ENCODE data around the gene ARHGEF12. TPM values are rescaled to one million over a fixed set of nuclear protein-coding genes. Genes with fewer than 3 reads are reported as not detected.

The ARHGEF12 gene
- polyA plus RNA-seq, 2 donors, result 15.3 to 17.9 TPM

GRCh38 chr11:120350637-120351036 lies 14.4 kb downstream of the ARHGEF12 start:
- Histone ChIP-seq H3K27ac (ENCODE audit: low read depth in 2 of 2, low read length in 1 of 2) (no peak overlapping the region), H3K27me3 (ENCODE audit: control insufficient read depth in 1 of 2, insufficient read depth in 2 of 2, low read length in 2 of 2) (no peaks in the 10 kb centered on the region), H3K36me3 (ENCODE audit: control insufficient read depth in 2 of 2, insufficient read depth in 2 of 2, low read length in 1 of 2) (no peaks in the 10 kb centered on the region), H3K4me3 (ENCODE audit: low read depth in 1 of 2, low read length in 2 of 2) (no peak overlapping the region), H3K9me3 (ENCODE audit: control insufficient read depth in 2 of 2, insufficient read depth in 1 of 2, low read depth in 1 of 2, low read length in 1 of 2) (no peaks in the 10 kb centered on the region), H3K4me1 (ENCODE audit: control insufficient read depth in 2 of 2, insufficient read depth in 2 of 2, low read length in 1 of 2) (peaks cover 0 to 10% of the 10 kb centered on the region in 2 donors)

- Histone ChIP-seq H3K27me3 (ENCODE audit: control insufficient read depth in 1 of 2, insufficient read depth in 2 of 2, low read length in 2 of 2) (no peaks in the 10 kb centered on the region), H3K4me1 (ENCODE audit: control insufficient read depth in 2 of 2, insufficient read depth in 2 of 2, low read length in 1 of 2) (peaks cover 0 to 6% of the 10 kb centered on the region in 2 donors), H3K27ac (ENCODE audit: low read depth in 2 of 2, low read length in 1 of 2) (no peak overlapping the region), H3K36me3 (ENCODE audit: control insufficient read depth in 2 of 2, insufficient read depth in 2 of 2, low read length in 1 of 2) (no peaks in the 10 kb centered on the region), H3K4me3 (ENCODE audit: low read depth in 1 of 2, low read length in 2 of 2) (no peak overlapping the region), H3K9me3 (ENCODE audit: control insufficient read depth in 2 of 2, insufficient read depth in 1 of 2, low read depth in 1 of 2, low read length in 1 of 2) (no peaks in the 10 kb centered on the region)
- WGBS, 2 donors, result 64 to 84% methylated on average over 6 of the region's 6 CpGs
These were observed 16.2 kb downstream of the ARHGEF12 start for GRCh38 chr11:120352405-120352804.

GRCh38 chr11:120354068-120354467 lies 17.9 kb downstream of the ARHGEF12 start:
- H3K4me1 ChIP-seq (ENCODE audit: control insufficient read depth in 2 of 2, insufficient read depth in 2 of 2, low read length in 1 of 2), result peaks cover 0 to 6% of the 10 kb centered on the region in 2 donors
- H3K4me3 ChIP-seq (ENCODE audit: low read depth in 1 of 2, low read length in 2 of 2), result no peak overlapping the region
- H3K36me3 ChIP-seq (ENCODE audit: control insufficient read depth in 2 of 2, insufficient read depth in 2 of 2, low read length in 1 of 2), result no peaks in the 10 kb centered on the region
- H3K27me3 ChIP-seq (ENCODE audit: control insufficient read depth in 1 of 2, insufficient read depth in 2 of 2, low read length in 2 of 2), result peaks cover 0 to 2% of the 10 kb centered on the region in 2 donors
- 47 to 60% methylated on average over 1 of the region's 1 CpG for WGBS, 2 donors
- no peak overlapping the region for H3K27ac ChIP-seq (ENCODE audit: low read depth in 2 of 2, low read length in 1 of 2)
- no peaks in the 10 kb centered on the region for H3K9me3 ChIP-seq (ENCODE audit: control insufficient read depth in 2 of 2, insufficient read depth in 1 of 2, low read depth in 1 of 2, low read length in 1 of 2)

GRCh38 chr11:120354779-120355178 lies 18.6 kb downstream of the ARHGEF12 start:
- H3K27me3 ChIP-seq (ENCODE audit: control insufficient read depth in 1 of 2, insufficient read depth in 2 of 2, low read length in 2 of 2), result peaks cover 0 to 2% of the 10 kb centered on the region in 2 donors
- H3K4me1 ChIP-seq (ENCODE audit: control insufficient read depth in 2 of 2, insufficient read depth in 2 of 2, low read length in 1 of 2), result peaks cover 0 to 6% of the 10 kb centered on the region in 2 donors
- no peak overlapping the region for H3K4me3 ChIP-seq (ENCODE audit: low read depth in 1 of 2, low read length in 2 of 2)
- 63 to 67% methylated on average over 6 of the region's 6 CpGs for WGBS, 2 donors
- H3K36me3 ChIP-seq (ENCODE audit: control insufficient read depth in 2 of 2, insufficient read depth in 2 of 2, low read length in 1 of 2), result no peaks in the 10 kb centered on the region
- no peak overlapping the region for H3K27ac ChIP-seq (ENCODE audit: low read depth in 2 of 2, low read length in 1 of 2)
- no peaks in the 10 kb centered on the region for H3K9me3 ChIP-seq (ENCODE audit: control insufficient read depth in 2 of 2, insufficient read depth in 1 of 2, low read depth in 1 of 2, low read length in 1 of 2)

- H3K4me3 ChIP-seq (ENCODE audit: low read depth in 1 of 2, low read length in 2 of 2), result no peak overlapping the region
- no peaks in the 10 kb centered on the region for H3K36me3 ChIP-seq (ENCODE audit: control insufficient read depth in 2 of 2, insufficient read depth in 2 of 2, low read length in 1 of 2)
- no peak overlapping the region for H3K27ac ChIP-seq (ENCODE audit: low read depth in 2 of 2, low read length in 1 of 2)
- peaks cover 2 to 6% of the 10 kb centered on the region in 2 donors for H3K4me1 ChIP-seq (ENCODE audit: control insufficient read depth in 2 of 2, insufficient read depth in 2 of 2, low read length in 1 of 2)
- 96% methylated on average over 6 of the region's 6 CpGs for WGBS, 2 donors
- no peaks in the 10 kb centered on the region for H3K9me3 ChIP-seq (ENCODE audit: control insufficient read depth in 2 of 2, insufficient read depth in 1 of 2, low read depth in 1 of 2, low read length in 1 of 2)
- H3K27me3 ChIP-seq (ENCODE audit: control insufficient read depth in 1 of 2, insufficient read depth in 2 of 2, low read length in 2 of 2), result peaks cover 0 to 2% of the 10 kb centered on the region in 2 donors
These were observed 21.4 kb downstream of the ARHGEF12 start for GRCh38 chr11:120357620-120358019.

GRCh38 chr11:120358729-120359128 lies 22.5 kb downstream of the ARHGEF12 start:
- Histone ChIP-seq H3K27ac (ENCODE audit: low read depth in 2 of 2, low read length in 1 of 2) (no peak overlapping the region), H3K9me3 (ENCODE audit: control insufficient read depth in 2 of 2, insufficient read depth in 1 of 2, low read depth in 1 of 2, low read length in 1 of 2) (no peaks in the 10 kb centered on the region), H3K4me3 (ENCODE audit: low read depth in 1 of 2, low read length in 2 of 2) (no peak overlapping the region), H3K27me3 (ENCODE audit: control insufficient read depth in 1 of 2, insufficient read depth in 2 of 2, low read length in 2 of 2) (peaks cover 0 to 2% of the 10 kb centered on the region in 2 donors), H3K4me1 (ENCODE audit: control insufficient read depth in 2 of 2, insufficient read depth in 2 of 2, low read length in 1 of 2) (peaks cover 2 to 4% of the 10 kb centered on the region in 2 donors), H3K36me3 (ENCODE audit: control insufficient read depth in 2 of 2, insufficient read depth in 2 of 2, low read length in 1 of 2) (no peaks in the 10 kb centered on the region)
- WGBS, 2 donors, result 77 to 91% methylated on average over 3 of the region's 3 CpGs

GRCh38 chr11:120363436-120363835 lies 27.2 kb downstream of the ARHGEF12 start:
- H3K4me1 ChIP-seq (ENCODE audit: control insufficient read depth in 2 of 2, insufficient read depth in 2 of 2, low read length in 1 of 2), result peaks cover 0 to 2% of the 10 kb centered on the region in 2 donors
- H3K27me3 ChIP-seq (ENCODE audit: control insufficient read depth in 1 of 2, insufficient read depth in 2 of 2, low read length in 2 of 2), result peaks cover 0 to 2% of the 10 kb centered on the region in 2 donors
- no peak overlapping the region for H3K4me3 ChIP-seq (ENCODE audit: low read depth in 1 of 2, low read length in 2 of 2)
- no peaks in the 10 kb centered on the region for H3K36me3 ChIP-seq (ENCODE audit: control insufficient read depth in 2 of 2, insufficient read depth in 2 of 2, low read length in 1 of 2)
- H3K9me3 ChIP-seq (ENCODE audit: control insufficient read depth in 2 of 2, insufficient read depth in 1 of 2, low read depth in 1 of 2, low read length in 1 of 2), result no peaks in the 10 kb centered on the region
- no peak overlapping the region for H3K27ac ChIP-seq (ENCODE audit: low read depth in 2 of 2, low read length in 1 of 2)

GRCh38 chr11:120365512-120365911 lies 29.3 kb downstream of the ARHGEF12 start:
- no peak overlapping the region for H3K4me3 ChIP-seq (ENCODE audit: low read depth in 1 of 2, low read length in 2 of 2)
- H3K9me3 ChIP-seq (ENCODE audit: control insufficient read depth in 2 of 2, insufficient read depth in 1 of 2, low read depth in 1 of 2, low read length in 1 of 2), result no peaks in the 10 kb centered on the region
- no peak overlapping the region for H3K27ac ChIP-seq (ENCODE audit: low read depth in 2 of 2, low read length in 1 of 2)
- peaks cover 0 to 2% of the 10 kb centered on the region in 2 donors for H3K4me1 ChIP-seq (ENCODE audit: control insufficient read depth in 2 of 2, insufficient read depth in 2 of 2, low read length in 1 of 2)
- no peaks in the 10 kb centered on the region for H3K27me3 ChIP-seq (ENCODE audit: control insufficient read depth in 1 of 2, insufficient read depth in 2 of 2, low read length in 2 of 2)
- no peaks in the 10 kb centered on the region for H3K36me3 ChIP-seq (ENCODE audit: control insufficient read depth in 2 of 2, insufficient read depth in 2 of 2, low read length in 1 of 2)

- Histone ChIP-seq H3K9me3 (ENCODE audit: control insufficient read depth in 2 of 2, insufficient read depth in 1 of 2, low read depth in 1 of 2, low read length in 1 of 2) (no peaks in the 10 kb centered on the region), H3K27me3 (ENCODE audit: control insufficient read depth in 1 of 2, insufficient read depth in 2 of 2, low read length in 2 of 2) (no peaks in the 10 kb centered on the region), H3K4me3 (ENCODE audit: low read depth in 1 of 2, low read length in 2 of 2) (no peak overlapping the region), H3K27ac (ENCODE audit: low read depth in 2 of 2, low read length in 1 of 2) (no peak overlapping the region), H3K36me3 (ENCODE audit: control insufficient read depth in 2 of 2, insufficient read depth in 2 of 2, low read length in 1 of 2) (no peaks in the 10 kb centered on the region), H3K4me1 (ENCODE audit: control insufficient read depth in 2 of 2, insufficient read depth in 2 of 2, low read length in 1 of 2) (no peaks in the 10 kb centered on the region)
These were observed 36.1 kb downstream of the ARHGEF12 start for GRCh38 chr11:120372296-120372695.

GRCh38 chr11:120375076-120375475 lies 38.9 kb downstream of the ARHGEF12 start:
- Histone ChIP-seq H3K27ac (ENCODE audit: low read depth in 2 of 2, low read length in 1 of 2) (no peak overlapping the region), H3K36me3 (ENCODE audit: control insufficient read depth in 2 of 2, insufficient read depth in 2 of 2, low read length in 1 of 2) (no peaks in the 10 kb centered on the region), H3K9me3 (ENCODE audit: control insufficient read depth in 2 of 2, insufficient read depth in 1 of 2, low read depth in 1 of 2, low read length in 1 of 2) (no peaks in the 10 kb centered on the region), H3K4me1 (ENCODE audit: control insufficient read depth in 2 of 2, insufficient read depth in 2 of 2, low read length in 1 of 2) (no peaks in the 10 kb centered on the region), H3K4me3 (ENCODE audit: low read depth in 1 of 2, low read length in 2 of 2) (no peak overlapping the region), H3K27me3 (ENCODE audit: control insufficient read depth in 1 of 2, insufficient read depth in 2 of 2, low read length in 2 of 2) (no peaks in the 10 kb centered on the region)
- 75 to 87% methylated on average over 3 of the region's 3 CpGs for WGBS, 2 donors

Measured in esophagus (tissue), 2 donors.